HUDEP-2 (cell line): ENCODE data around the gene SMYD3.
"Not testable (repeated sequence)": the region's sequence is repeated elsewhere in the genome, so short reads cannot be mapped to it uniquely, and the experiment has no call there.

Source experiments
- DNase-seq, 76 experiments: peaks; one replicate each; lab custom pipeline; 2025; ENCODE audit not compliant: unreplicated experiment in 76 of 76; lab: John Stamatoyannopoulos, UW

Gene SMYD3

GRCh38 chr1:245832771-245833527 is 674.1 kb downstream of the SMYD3 start:
- DNase-seq = no peak

- no peak for DNase-seq
These were observed 675.6 kb downstream of the SMYD3 start for GRCh38 chr1:245831518-245831917.

- DNase-seq = no peak
These were observed 677.3 kb downstream of the SMYD3 start for GRCh38 chr1:245829826-245830225.

GRCh38 chr1:245829194-245829593 is 677.9 kb downstream of the SMYD3 start:
- DNase-seq = no peak

GRCh38 chr1:245827301-245827700 is 679.8 kb downstream of the SMYD3 start:
- DNase-seq = no peak

GRCh38 chr1:245825128-245825901 is 681.8 kb downstream of the SMYD3 start:
- peak in 1 of 76 experiments; percentile 1 for DNase-seq

- no peak for DNase-seq
These were observed 683.5 kb downstream of the SMYD3 start for GRCh38 chr1:245823408-245824147.

- no peak for DNase-seq
These were observed 684.1 kb downstream of the SMYD3 start for GRCh38 chr1:245822996-245823395.

- DNase-seq = not testable (repeated sequence)
These were observed 688.7 kb downstream of the SMYD3 start for GRCh38 chr1:245818363-245818762.

GRCh38 chr1:245816496-245816895 is 690.6 kb downstream of the SMYD3 start:
- DNase-seq = not testable (repeated sequence)

- no peak for DNase-seq
These were observed 692.4 kb downstream of the SMYD3 start for GRCh38 chr1:245814651-245815050.

GRCh38 chr1:245812278-245812677 is 694.8 kb downstream of the SMYD3 start:
- DNase-seq = no peak

- DNase-seq = no peak
These were observed 696.2 kb downstream of the SMYD3 start for GRCh38 chr1:245810789-245811337.

- no peak for DNase-seq
These were observed 696.8 kb downstream of the SMYD3 start for GRCh38 chr1:245810181-245810769.

GRCh38 chr1:245809361-245809760 is 697.7 kb downstream of the SMYD3 start:
- no peak for DNase-seq

- DNase-seq = no peak
These were observed 698.9 kb downstream of the SMYD3 start for GRCh38 chr1:245807954-245808719.

- DNase-seq = no peak
These were observed 699.8 kb downstream of the SMYD3 start for GRCh38 chr1:245807306-245807705.

- DNase-seq = no peak
These were observed 701.5 kb downstream of the SMYD3 start for GRCh38 chr1:245805532-245805931.

- DNase-seq = no peak
These were observed 702.4 kb downstream of the SMYD3 start for GRCh38 chr1:245804696-245805095.

GRCh38 chr1:245803666-245804037 is 703.4 kb downstream of the SMYD3 start:
- DNase-seq = no peak
